Keratinocyte (primary cell): ENCODE measurements around the gene HSPG2.

ENCODE experiments used
- EZH2 ChIP-seq: IDR thresholded peaks from one replicate; pipeline ENCODE4 v1.6.1; 2012; ENCODE audit warnings: inconsistent platforms, mild to moderate bottlenecking, low read length, moderate library complexity
- TF ChIP-seq, protein P1 (sequence below), 3 experiments: IDR thresholded peaks in 1 of 3; conservative IDR thresholded peaks in 1 of 3; optimal IDR thresholded peaks in 1 of 3; 2 replicates in 2 of 3; 3 replicates in 1 of 3; pipeline versions ENCODE3 to v1.5.1; 2011; ENCODE audit warnings: low read length in 3 of 3, mild to moderate bottlenecking in 3 of 3, moderate library complexity in 2 of 3, control low read depth in 1 of 3, inconsistent platforms in 1 of 3; ENCODE audit not compliant: insufficient read depth in 2 of 3; ENCODE audit errors: extremely low read depth in 1 of 3

DNA sequence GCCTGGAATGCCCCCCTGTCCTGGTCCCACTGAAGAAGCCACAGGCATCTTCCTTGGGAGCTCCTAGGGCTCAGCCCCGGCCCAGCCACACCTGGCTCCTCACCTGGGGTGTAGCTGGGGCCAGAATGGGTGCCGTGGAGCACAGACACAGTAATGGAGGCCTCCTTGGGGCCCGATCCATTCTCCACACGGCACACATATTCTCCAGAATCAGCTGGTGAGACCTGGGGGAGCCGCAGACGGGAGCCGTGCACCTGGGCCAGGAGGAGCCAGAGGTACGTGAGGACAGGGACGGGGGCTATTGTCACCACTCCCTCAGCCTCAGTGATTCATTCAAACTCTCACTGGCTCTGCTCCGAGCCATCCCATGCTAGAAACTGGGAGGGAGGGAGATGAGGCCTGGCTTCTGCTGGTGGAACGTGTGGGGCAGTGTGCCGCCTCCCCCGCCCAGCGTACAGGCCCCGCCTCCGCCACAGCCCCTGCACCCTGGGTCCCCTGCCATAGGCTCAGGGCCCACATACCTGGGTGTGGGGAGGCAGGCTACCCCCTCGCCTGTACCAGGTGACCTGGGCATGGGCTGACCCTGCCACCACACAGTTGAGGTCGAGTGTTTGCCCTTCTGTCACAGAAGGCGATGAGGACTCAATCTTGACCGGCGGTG lies 82.9 kb downstream of the HSPG2 start:
- TF ChIP-seq, protein P1, sequence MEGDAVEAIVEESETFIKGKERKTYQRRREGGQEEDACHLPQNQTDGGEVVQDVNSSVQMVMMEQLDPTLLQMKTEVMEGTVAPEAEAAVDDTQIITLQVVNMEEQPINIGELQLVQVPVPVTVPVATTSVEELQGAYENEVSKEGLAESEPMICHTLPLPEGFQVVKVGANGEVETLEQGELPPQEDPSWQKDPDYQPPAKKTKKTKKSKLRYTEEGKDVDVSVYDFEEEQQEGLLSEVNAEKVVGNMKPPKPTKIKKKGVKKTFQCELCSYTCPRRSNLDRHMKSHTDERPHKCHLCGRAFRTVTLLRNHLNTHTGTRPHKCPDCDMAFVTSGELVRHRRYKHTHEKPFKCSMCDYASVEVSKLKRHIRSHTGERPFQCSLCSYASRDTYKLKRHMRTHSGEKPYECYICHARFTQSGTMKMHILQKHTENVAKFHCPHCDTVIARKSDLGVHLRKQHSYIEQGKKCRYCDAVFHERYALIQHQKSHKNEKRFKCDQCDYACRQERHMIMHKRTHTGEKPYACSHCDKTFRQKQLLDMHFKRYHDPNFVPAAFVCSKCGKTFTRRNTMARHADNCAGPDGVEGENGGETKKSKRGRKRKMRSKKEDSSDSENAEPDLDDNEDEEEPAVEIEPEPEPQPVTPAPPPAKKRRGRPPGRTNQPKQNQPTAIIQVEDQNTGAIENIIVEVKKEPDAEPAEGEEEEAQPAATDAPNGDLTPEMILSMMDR (optimal IDR thresholded peaks at IDR 0.05 in 1 of 3, IDR thresholded peaks at IDR 0.05 in 1 of 3, conservative IDR thresholded peaks at IDR 0.05 in 1 of 3; ENCODE audit: extremely low read depth in 1 of 3, insufficient read depth in 2 of 3, low read length in 3 of 3): no peak
- no peak for TF ChIP-seq EZH2
